Measurements from ENCODE around the gene CPED1.

- TF ChIP-seq POLR2AphosphoS5 (IDR thresholded peaks at IDR 0.05; ENCODE audit: low read depth, low read length) (no peak), CTCF (IDR thresholded peaks at IDR 0.05) (no peak), REST (IDR thresholded peaks at IDR 0.05; ENCODE audit: insufficient read depth in 1 of 2, low read depth in 2 of 2, low read length in 1 of 2) (no peak), SIN3A (IDR thresholded peaks at IDR 0.05; ENCODE audit: borderline replicate concordance, insufficient read depth, low read depth, low read length) (no peak), TCF7L2 (IDR thresholded peaks at IDR 0.05; ENCODE audit: low read depth, low read length) (no peak)
These were observed 21.6 kb upstream of the CPED1 start for GRCh38 chr7:120966961-120967360.
